WTC11 (cell line): ENCODE data around the gene LPP.

ENCODE experiments used
- CTCF ChIP-seq: fragments of 200-600 bp; IDR thresholded peaks from 2 replicates; pipeline ENCODE4 v1.8.0; 2022; ENCODE audit warnings: antibody characterized with exemption
- FOXP4 ChIP-seq: sonication (generic); formaldehyde crosslinking; IDR thresholded peaks from 2 replicates; pipeline ENCODE4 v1.8.0; 2022; ENCODE audit warnings: mild to moderate bottlenecking, missing genetic modification reagents
- ZNF232 ChIP-seq: sonication (generic); formaldehyde crosslinking; IDR thresholded peaks from 2 replicates; pipeline ENCODE4 v1.8.0; 2022; ENCODE audit warnings: mild to moderate bottlenecking, missing genetic modification reagents

DNA sequence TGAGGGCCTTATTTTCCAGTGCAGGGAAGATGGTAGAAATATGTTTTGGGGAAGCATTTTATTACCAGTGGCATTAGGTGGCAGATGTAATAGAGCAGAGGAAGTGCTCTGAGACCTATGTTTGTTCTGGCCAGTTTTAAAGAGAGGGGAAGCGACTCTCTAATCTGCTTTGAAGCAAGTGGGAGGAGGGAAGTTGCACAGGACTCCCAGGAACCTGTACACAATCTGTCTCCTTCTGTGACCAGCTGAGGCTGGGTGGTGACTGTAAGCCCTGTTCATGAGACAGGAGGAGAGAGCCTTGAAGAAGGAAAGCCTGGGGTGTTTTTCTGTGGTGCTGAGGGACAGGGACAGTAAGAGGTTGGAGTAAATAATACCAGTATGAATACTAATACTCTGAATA, 60.5 kb downstream of the LPP start:
- TF ChIP-seq FOXP4 (CRISPR knock-in tag) (no peak), CTCF (no peak), ZNF232 (no peak)
